C4-2B (cell line): Measurements from ENCODE around the gene KRTAP10-5.
"Not testable (repeated sequence)": the region's sequence is repeated elsewhere in the genome, so short reads cannot be mapped to it uniquely, and the experiment has no call there.

Source experiments
- H3K27ac ChIP-seq: fragments of 450-650 bp; 2 replicates; pipeline ENCODE4 v1.5.1; 2017
- ZFX ChIP-seq: fragments of 450-650 bp; IDR thresholded peaks from 2 replicates; pipeline ENCODE4 v1.6.1; 2017
- TF ChIP-seq, protein P1 (sequence below): fragments of 450-650 bp; conservative IDR thresholded peaks from 2 replicates; pipeline ENCODE4 v1.5.1; 2017; ENCODE audit warnings: mild to moderate bottlenecking

KRTAP10-5 gene

DNA sequence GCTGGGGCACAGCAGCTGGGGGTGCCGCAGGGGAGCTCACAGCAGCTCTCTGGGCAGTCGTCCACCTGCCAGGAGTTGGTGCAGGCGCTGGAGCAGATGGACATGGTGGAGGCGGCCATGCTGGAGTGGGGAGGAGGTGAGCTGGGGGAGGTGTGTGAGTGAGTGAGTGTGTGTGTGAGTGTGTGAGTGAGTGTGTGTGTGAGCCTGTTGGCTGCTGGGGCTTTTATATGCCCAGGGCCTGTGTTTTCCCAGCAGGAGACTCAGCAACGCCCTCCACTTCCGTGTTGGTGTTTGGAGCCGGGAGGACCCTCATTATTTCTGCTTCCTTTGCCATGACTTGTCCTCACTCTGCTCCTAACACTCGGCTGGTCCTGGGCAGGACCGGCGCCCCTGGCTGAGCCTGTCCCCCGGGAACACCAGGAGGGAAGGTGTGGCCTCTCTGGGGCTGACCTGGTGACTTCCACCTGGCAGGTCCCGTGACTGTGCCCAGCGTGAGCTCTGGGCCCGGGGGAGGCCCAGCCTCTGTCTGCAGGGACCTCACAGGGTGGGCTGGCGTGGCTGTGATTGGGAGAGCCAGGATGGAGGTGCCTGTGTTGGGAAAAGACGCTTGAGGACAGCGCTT lies 29.0 kb downstream of the KRTAP10-5 start, which contains the start of gene KRTAP10-2:
TSS of gene KRTAP10-2 (minus strand) at position 166 of the 622 bp plus-strand sequence. CDS start at position 119, 47 bp downstream.
- TF ChIP-seq ZFX = no peak
- TF ChIP-seq, protein P1, sequence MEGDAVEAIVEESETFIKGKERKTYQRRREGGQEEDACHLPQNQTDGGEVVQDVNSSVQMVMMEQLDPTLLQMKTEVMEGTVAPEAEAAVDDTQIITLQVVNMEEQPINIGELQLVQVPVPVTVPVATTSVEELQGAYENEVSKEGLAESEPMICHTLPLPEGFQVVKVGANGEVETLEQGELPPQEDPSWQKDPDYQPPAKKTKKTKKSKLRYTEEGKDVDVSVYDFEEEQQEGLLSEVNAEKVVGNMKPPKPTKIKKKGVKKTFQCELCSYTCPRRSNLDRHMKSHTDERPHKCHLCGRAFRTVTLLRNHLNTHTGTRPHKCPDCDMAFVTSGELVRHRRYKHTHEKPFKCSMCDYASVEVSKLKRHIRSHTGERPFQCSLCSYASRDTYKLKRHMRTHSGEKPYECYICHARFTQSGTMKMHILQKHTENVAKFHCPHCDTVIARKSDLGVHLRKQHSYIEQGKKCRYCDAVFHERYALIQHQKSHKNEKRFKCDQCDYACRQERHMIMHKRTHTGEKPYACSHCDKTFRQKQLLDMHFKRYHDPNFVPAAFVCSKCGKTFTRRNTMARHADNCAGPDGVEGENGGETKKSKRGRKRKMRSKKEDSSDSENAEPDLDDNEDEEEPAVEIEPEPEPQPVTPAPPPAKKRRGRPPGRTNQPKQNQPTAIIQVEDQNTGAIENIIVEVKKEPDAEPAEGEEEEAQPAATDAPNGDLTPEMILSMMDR = no peak
- no peak within 1 kb of the TSS for H3K27ac ChIP-seq

GRCh38 chr21:44550807-44551206 lies 29.6 kb downstream of the KRTAP10-5 start:
- no peak overlapping the region for H3K27ac ChIP-seq
- TF ChIP-seq, protein P1 = no peak
- TF ChIP-seq ZFX = no peak

DNA sequence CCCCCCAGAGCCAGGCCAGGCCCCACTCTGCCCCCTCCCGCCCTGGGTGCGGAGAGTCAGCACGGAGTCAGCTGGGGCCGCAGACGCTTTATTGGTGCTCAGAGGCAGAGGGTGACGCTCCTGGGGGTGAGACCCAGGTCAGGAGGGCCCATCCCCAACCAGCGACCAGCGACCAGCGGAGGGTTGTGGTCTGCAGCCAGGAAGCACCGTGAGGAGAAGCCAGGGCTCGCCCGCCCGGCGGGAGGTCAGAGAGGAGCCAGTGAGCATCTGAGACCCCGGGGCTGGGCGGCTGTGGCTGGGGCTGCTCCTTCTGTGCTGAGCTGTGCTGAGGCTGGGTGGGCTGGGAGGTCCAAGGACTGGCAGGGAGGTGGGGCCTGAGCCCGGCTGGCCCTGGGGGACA lies 30.1 kb downstream of the KRTAP10-5 start:
- H3K27ac ChIP-seq = not testable (repeated sequence)

GRCh38 chr21:44549525-44550211 lies 30.7 kb downstream of the KRTAP10-5 start:
- H3K27ac ChIP-seq = no peak overlapping the region
- TF ChIP-seq ZFX = no peak
- TF ChIP-seq, protein P1 = no peak

GRCh38 chr21:44548922-44549321 lies 31.5 kb downstream of the KRTAP10-5 start:
- H3K27ac ChIP-seq = no peak overlapping the region
- TF ChIP-seq, protein P1 = no peak
- no peak for TF ChIP-seq ZFX

DNA sequence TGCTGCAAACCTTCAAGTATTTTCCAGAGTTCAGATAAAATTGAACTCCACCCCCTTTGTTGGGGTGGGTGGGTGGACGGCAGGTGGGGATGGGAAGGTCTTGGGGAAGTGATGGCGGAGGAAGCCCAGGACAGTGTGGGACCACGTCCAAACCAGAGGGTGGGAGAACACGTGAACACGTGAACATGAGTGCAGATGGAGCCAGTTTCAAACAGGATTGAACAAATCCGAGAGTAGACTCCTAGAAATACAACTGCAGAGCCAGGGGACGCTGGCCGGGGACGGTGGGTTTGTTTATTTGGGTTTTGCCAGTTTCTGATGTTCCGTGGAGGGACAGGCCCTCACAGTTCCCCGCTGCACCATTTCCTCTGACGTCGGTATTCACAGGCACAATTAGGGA lies 32.0 kb downstream of the KRTAP10-5 start:
- no peak overlapping the region for H3K27ac ChIP-seq
- TF ChIP-seq, protein P1 = no peak
- TF ChIP-seq ZFX = no peak

- H3K27ac ChIP-seq = no peak overlapping the region
- TF ChIP-seq ZFX = no peak
- TF ChIP-seq, protein P1 = no peak
Observed at GRCh38 chr21:44547656-44548331, 32.6 kb downstream of the KRTAP10-5 start.
